Stimulated activated CD8-positive, alpha-beta memory T cell treated with anti-CD3 and anti-CD28 coated beads, Interleukin-12 subunit alpha, Interleukin-12 subunit beta, amount 100 ng/mL, for 4 hours (primary cell): ENCODE measurements around the gene MAN2C1.
"Not testable (repeated sequence)": the region's sequence is repeated elsewhere in the genome, so short reads cannot be mapped to it uniquely, and the experiment has no call there.

Experiments
- DNase-seq: peaks from one replicate; pipeline ENCODE4 v3.0.0-alpha.2; 2020; ENCODE audit warnings: low read depth

MAN2C1 gene

DNA sequence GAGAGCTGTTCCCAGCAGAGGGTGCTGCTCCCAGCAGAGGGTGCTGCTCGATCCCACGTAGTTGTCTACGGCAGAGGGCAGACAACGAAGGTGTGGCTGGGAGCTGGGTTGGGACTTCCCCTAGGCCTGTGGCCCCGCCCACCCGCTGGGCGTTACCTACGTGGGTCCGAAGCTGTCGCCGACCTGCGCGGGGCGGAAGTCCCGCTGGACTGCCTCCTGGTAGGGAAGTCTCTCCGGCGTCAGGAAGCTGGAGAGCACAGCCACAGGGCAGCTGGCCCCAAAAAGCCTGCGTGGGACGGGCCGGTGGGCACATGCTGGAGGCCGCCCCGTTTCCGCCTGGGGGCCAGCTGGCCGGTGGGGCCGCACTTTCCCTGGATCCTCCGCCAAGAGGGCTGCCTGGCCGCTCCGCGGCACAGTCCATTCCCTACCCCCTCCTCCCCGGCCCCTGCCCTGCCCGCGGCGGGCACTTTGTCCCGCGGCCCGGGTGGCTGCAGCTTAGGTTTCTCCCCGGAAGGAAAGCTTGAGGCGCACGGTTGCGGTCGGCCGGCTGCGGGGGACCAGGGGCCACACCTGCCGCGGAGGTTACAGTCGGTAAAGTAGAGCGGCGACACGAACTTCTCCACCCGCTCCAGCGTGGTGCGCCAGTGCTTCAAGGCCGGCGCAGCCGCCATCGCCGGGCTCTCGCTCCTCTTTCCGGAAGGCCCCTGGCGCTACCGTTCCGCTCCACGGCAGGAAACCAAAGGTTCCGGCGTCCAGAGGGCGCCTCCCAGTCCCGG, at the start of gene MAN2C1:
Gene MAN2C1 (minus strand): TSS at position 695 of the 776 bp plus-strand sequence. CDS start 24 bp downstream, at position 671.
- peak; percentile 84 for DNase-seq

GRCh38 chr15:75416584-75416983, 48.2 kb upstream of the MAN2C1 start:
- DNase-seq, result no peak

DNA sequence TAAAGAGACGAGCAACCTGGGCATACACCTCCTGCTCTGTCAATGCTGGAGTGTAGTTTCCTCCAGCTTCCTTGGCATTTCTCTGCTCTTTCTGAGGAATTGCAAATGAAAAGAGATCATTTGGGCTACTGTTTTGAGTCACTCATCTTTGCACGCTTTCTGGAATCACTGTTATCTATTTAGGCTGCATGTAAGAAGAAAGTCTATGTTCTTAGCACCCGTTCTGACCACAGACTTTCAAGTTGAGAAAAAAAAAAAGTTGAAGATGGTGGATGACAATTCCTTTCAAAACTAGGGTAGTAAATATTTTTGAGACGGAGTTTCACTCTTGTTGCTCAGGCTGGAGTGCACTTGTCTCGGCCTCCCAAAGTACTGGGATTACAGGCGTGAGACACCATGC, 41.8 kb upstream of the MAN2C1 start:
- DNase-seq, result no peak

DNA sequence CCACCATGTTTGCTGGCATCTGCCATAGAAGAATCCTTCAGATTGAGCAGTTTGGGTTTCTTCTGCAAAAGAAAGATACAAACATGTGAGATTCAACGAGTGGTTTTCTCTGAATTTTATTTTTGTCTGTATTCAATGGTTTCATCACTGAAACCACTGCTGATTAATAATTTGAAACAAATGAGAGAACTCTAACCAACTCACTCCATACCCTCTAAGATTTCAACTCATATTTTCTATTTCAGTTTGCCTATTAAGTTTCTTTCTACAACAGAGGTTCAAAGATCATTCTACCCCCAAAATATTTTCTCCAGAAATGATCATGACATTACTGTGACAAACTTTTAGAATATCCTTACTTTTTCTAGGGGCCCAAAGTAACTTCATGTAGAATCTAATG, 38.7 kb upstream of the MAN2C1 start:
- DNase-seq, result no peak

GRCh38 chr15:75403892-75404291, 35.5 kb upstream of the MAN2C1 start:
- DNase-seq, result no peak

- no peak for DNase-seq
Observed at GRCh38 chr15:75397494-75397893, 29.1 kb upstream of the MAN2C1 start.

- DNase-seq, result no peak
Observed at GRCh38 chr15:75389791-75390382, 21.5 kb upstream of the MAN2C1 start.

DNA sequence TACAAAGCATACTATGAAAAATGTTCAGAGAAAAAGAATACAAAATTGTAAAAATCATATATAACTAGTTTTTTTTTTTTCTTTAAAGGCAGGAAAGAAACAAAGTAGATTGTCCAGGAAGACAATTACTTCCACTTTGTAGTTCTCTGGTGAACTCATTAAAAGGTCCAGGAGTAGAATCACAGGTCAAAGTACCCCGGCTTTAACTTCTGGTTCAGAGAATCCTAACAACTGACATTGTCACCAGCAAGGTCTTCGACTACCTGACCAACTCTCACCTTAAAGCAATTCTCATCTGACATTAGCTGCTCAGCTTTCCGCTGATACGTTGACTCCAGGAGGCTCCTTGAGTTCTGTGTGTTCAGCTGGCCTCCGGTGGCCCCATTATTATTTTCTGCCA, 15.6 kb upstream of the MAN2C1 start:
- DNase-seq, result not testable (repeated sequence)

GRCh38 chr15:75380773-75381172, 12.4 kb upstream of the MAN2C1 start:
- no peak for DNase-seq

DNA sequence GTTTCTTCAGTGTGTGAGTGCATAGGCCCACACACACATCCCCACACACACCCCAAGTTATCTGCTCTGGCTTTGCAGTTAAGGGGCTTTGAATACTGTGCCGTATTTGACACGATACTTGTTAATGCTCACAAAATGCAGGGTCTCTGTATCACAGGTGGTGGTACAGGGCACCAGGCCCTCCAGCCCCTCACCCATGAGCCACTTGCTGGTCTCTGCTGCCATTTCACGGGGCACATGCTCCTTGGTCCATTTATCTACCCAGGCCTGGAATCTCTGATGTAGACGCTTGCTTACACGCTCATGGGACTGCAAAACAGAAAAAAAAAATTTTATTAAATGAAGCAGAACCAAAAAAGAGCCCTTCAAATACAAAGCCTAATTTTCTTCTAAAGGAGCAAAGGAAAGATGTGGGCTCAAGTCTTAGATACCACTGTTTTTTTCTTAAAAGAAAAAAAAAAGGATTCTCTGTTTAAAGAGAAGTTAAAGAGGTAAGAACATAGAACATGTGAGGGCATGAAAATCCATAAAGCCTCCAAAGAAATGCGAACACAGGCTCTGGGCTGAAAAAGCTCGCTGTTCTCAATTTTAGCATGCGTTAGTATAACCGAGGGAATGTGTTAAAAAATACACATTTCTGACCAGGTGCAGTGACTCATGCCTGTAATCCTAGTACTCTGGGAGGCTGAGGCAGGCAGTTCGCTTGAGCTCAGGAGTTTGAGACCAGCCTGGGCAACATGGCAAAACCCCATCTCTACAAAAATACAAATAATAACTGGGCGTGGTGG, 3.7 kb upstream of the MAN2C1 start:
- DNase-seq, result no peak

DNA sequence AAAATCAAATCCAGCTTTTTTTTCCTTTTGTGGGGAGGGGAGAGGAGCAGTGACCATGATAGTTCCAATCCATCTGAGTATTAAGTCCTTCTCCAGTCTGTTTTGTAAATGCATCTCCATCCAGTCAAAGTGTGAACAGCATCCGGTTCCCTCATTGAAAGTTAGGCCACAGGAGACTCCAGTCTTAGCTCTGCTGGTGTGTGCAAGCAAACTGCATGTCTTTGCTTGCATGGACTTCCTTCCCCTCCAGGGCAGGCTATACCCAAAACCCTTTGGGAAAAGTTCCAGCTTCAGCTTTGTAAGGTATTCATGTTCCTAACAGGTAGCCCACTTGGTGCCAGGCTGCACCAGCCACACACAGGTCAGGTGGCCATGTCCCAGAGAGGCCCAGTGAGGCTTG, 3.1 kb upstream of the MAN2C1 start:
- DNase-seq, result no peak

- no peak for DNase-seq
Observed at GRCh38 chr15:75369897-75370581, 1.6 kb upstream of the MAN2C1 start.

GRCh38 chr15:75368689-75369239, 357 bp upstream of the MAN2C1 start:
- DNase-seq, result no peak

GRCh38 chr15:75367406-75367912, 948 bp downstream of the MAN2C1 start:
- DNase-seq, result no peak

- no peak for DNase-seq
Observed at GRCh38 chr15:75367006-75367405, 1.4 kb downstream of the MAN2C1 start.

DNA sequence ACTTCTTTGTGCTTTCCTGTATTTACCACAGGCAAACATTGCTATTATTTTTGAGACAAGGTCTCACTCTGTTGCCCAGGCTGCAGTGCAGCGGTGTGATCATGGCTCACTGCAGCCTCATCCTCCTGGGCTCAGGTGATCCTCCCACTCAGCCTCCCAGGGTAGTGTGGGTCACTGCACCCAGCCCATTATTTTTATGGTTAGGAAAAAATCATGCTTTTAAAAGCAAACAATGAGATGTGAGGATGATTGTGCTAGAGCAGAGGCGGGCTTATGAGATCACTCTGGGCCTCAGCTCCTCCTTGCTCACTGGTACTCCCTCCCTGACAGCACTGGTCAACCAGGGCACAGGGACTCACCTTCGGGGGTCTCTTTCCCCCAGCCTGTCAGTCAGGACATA, 2.2 kb downstream of the MAN2C1 start:
- DNase-seq, result no peak

- no peak for DNase-seq
Observed at GRCh38 chr15:75364881-75365280, 3.5 kb downstream of the MAN2C1 start.

DNA sequence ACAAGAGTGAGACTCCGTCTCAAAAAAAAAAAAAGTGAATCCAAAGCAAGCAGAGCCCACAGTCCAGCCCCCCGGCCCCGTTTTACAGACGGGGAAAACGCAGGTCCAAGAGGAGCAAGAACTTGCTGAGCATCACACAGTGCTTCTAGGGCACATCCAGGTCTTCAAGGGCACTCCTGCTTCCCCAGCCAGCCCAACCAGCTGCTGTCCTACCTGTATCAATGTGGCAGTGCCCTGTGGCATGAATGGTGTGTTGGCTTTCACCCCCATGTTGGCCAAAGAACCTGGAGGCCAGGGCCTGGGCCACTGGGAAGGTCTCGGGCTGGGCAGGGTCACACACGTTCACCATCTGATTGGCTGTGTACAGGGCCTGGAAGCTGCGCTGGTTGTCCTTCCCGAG, 4.6 kb downstream of the MAN2C1 start:
- no peak for DNase-seq

DNA sequence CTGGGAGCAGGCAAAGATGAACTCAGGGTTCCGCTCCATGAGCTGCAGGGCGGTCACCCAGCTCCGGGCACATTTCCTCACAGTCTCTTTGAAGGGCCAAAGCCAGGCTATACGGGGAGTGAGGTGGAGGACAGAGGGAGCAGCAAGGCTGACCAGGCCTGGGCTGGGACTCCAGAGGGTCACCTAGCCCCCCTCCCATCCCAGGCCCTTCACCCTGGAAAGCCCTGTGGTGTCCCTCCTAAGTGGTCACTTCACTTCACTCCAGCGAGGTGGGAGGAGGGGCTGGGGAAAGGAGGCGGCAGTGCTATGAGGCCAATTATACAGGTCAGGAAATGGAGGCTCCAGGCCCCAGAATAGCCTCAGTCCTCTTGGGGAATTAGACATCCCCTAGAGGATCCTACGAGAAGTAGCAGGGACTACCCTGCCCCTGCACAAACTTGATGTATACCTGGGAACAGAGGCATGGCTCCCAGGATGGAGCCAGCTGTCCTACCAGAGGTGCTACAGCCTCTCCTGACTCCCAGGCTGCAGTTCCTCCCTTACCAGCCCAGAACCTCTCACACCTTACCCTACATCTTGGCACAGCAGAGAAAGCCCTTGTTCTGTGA, 5.7 kb downstream of the MAN2C1 start:
- DNase-seq, result no peak

- DNase-seq, result no peak
Observed at GRCh38 chr15:75361989-75362641, 6.3 kb downstream of the MAN2C1 start.
